HG03575 (cell line): ENCODE results near the gene PCED1A.
"Not testable (repeated sequence)": the region's sequence is repeated elsewhere in the genome, so short reads cannot be mapped to it uniquely, and the experiment has no call there.

Source experiments
- ATAC-seq: cut with Tn5 transposase; IDR thresholded peaks from one replicate; pipeline ENCODE4 v1.9.1; 2021; ENCODE audit not compliant: unreplicated experiment, insufficient number of reproducible peaks, low FRiP score; ENCODE audit errors: extremely low read depth

Gene PCED1A

GRCh38 chr20:2835331-2835796 is 5.1 kb downstream of the PCED1A start:
- ATAC-seq: no peak

DNA sequence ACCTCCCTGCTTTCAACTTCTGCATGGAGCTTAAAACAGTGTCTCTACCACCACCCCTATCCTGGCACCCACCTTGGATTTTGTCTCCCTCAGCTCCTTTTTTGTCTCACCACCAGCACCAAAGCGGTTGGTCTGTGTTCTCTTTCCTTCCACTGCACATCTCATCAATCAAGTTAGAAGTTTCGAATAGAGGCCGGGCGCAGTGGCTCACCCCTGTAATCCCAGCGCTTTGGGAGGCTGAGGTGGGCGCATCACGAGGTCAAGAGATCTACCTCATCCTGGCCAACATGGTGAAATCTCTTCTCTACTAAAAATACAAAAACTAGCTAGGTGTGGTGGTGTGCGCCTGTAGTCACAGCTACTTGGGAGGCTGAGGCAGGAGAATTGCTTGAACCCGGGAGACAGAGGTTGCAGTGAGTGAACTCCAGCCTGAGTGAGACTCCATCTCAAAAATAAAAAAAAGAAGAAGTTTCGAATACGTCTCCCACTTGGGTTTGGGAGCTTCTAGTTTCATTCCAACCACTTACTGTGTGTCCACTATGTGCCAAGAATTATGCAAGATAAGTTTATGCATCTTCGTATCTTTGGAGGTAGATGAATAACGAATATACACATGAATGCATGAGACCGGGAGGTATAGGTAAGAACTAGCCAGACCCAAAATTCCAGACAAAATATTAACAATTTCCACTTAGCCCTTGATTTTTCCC is 5.9 kb downstream of the PCED1A start:
- no peak for ATAC-seq

- ATAC-seq: no peak
These were observed 6.7 kb downstream of the PCED1A start for GRCh38 chr20:2833761-2834160.

DNA sequence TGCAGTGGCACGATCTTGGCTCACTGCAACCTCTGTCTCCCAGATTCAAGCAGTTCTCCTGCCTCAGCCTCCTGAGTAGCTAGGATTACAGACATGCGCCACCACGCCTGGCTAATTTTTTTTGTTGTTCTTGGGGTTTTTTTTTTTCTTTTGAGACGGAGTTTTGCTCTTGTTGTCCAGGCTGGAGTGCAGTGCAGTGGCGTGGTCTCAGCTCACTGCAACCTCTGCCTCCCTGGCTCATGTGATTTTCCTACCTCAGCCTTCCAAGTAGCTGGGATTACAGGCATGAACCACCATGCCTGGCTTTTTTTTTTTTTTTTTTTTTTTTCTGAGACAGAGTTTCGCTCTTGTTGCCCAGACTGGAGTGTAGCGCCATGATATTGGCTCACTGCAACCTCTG is 9.2 kb downstream of the PCED1A start:
- not testable (repeated sequence) for ATAC-seq

- ATAC-seq: no peak
These were observed 11.1 kb downstream of the PCED1A start for GRCh38 chr20:2829376-2829775.

DNA sequence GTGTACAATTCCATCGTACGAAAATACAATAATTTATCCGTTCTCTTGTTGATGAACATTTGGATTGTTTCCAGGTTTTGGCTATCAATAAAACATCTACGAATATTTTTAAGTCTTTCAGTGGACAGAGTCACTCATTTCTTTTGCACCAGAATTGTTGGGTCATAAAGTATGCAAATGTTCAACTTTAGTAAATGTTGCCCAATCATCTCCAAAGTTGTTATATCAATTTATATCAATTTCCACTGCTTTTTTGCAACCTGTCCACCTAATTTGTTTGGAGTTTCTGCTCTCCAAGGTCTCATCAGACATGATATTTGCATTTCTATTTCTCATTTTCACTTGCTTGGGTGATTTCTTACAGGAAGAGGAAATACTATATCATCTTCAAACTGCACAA is 13.8 kb downstream of the PCED1A start:
- no peak for ATAC-seq

DNA sequence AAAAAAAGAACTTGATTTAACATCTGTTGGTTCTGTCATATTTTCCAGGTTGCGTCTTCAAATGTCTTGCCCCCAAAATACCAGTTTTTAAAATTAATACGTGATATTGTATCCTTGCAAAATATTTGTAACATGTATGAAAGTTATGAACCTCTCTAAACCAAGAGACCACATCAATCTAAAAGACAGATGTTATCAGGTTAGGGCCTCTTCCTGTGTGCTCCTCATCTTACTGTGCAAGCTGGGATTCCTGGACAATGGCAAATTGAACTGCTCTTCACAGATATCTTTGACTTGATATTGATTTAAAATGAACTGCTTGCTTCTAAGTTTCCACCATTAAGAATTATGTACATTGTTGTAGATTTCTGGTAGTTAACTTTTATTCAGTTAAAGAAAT is 14.7 kb downstream of the PCED1A start:
- ATAC-seq: no peak

DNA sequence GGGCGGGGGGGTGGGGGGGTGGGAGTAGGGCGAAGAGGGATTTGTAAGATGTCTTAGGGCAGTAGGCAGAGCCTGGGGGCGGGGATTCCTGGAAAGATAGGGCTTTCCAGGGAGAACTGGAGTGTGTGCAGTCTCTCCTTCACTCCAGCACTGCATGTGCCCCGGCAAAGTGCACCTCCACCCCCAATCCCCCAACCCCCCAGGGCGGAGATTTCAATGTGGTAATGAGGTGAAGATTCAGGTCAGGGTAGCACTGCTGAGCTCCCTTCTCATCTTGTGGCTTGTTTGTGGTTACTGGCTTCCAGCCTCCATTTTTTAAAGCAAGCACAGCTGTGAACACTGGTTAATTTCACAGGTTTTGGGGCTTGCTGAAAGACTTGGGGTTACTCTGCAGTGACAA is 18.4 kb downstream of the PCED1A start:
- no peak for ATAC-seq

DNA sequence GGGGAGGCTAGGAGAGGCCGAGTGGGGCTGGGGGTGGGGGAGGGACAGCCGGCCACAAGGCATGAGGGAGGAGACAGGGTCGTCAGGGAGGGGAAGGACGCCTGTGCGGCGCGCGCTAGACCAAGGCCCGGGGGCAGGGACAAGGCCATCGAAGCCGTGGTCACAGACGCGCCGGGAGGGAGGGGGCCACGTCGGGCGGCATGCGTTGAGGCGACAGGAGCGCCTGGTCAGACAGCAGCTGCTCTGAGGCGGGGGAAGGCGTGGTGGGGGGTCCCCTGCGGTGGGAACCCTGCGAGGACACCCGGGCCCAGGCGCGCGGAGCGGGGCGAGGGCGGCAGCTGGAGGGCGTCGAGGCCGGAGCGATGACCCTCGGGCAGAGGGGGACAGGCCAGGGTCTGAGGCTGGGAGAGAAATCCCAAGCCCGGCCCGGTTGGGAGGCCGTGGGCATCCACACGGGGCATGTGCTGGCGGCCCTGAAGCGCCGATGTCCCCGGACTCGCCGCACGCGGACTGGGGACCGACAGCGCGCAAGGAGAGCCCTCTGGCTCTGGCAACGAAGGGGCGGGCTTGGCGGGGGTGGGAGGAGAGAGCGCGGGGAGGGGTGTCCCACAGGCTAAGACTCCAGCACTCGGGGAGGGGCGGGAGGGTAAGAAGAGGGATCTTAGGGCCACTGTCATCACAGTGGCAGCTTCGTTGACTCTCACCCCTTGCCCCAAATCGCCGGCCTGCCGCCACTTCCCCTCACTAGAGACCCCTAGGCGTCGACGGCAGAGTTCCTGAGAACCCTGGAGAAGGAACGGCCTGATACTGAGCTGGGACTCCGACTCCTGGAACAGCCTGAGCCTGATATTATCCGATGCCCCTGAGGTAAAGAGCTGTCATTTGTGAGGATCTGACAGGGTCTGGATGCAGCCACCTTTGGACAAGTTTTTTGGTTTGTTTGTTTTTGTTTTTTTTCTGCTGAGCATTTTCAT is 19.3 kb downstream of the PCED1A start:
- ATAC-seq: no peak

DNA sequence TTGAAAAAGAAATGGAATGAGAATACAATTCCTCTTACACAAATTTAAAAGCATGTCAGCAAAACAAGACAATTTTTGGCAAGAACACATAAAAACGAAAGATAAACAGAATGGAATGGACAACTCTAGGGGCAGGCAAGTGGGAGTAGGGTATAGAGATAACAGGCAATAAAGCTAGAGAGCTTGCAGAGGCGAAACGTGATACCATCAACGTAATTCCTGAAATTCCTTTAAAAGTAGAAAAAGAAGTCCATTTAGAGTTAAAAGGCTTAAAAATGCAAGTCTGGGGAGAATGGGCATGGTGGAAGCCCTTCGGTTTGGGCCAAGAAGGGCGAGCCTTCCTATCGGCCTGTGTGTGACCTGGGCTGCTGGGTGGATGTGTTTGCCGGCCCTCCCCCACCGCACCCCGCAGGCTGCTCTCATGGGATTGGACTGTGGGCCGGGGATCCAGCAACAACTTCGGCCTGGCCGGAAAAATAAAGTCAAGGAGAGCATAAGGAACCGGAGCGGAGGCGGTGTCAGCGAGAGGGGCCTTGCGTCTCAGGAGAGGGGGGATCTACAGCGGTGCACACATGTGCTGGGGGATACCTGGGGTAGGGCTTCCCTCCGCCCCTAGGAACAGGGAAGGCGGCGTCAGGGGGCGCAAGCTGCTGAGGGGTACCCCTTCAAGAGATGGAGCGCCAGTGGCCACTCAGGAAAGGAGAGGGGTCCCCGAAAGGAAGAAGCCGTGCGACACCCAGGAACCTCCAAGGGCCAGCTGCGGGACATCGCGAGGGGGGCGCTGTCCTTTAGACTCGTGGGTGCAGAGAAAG is 20.2 kb downstream of the PCED1A start:
- ATAC-seq: no peak

GRCh38 chr20:2817891-2818595 is 22.4 kb downstream of the PCED1A start:
- ATAC-seq: no peak

GRCh38 chr20:2817341-2817726 is 23.1 kb downstream of the PCED1A start:
- ATAC-seq: no peak

DNA sequence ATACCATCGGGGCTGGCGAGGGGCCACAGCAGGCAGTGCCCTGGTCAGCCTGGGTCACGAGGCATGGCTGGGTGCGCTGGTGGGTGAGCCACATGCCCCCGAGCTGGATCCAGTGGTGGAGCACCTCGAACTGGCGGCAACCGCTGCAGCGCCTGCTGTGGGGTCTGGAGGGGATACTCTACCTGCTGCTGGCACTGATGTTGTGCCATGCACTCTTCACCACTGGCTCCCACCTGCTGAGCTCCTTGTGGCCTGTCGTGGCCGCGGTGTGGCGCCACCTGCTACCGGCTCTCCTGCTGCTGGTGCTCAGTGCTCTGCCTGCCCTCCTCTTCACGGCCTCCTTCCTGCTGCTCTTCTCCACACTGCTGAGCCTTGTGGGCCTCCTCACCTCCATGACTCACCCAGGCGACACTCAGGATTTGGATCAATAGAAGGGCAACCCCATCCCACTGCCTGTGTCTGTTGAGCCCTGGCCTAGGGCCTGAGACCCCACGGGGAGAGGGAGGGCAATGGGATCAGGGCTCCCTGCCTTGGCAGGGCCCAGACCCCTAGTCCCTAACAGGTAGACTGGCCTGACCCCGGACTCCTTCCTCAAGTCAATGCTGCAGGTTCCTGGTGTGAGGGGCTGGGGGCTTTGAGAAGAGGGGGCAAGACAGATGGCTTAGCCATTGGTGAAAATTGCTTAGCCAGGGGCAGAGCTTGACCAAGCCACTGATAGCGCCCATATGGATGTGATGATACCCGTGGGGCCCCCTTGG is 23.7 kb downstream of the PCED1A start:
- no peak for ATAC-seq

DNA sequence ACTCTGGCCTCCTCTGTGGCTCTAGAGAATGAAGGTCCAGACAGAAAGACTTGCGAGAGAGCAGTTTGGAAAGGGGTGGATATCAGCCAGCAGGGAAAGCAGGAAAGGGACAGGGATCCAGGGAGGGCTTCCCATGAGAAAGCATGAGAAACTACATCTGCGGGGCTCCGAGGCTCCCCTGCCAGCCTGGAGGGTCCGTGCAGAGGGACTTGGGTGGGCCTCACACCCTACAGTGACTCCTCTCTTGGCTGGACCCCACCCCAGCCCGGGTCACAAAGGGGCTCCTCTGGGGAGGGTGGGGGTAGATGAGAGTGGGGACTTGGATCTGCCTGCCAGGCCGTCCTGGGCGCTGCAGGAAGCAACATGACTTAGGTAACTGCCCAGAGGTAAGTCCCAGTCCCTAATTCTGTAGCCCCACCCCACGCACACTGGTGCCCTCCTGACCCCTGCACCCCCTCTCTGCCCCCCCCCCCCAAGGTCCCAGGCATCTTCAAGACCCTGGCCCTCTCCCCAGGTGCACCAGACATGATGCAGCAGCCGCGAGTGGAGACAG is 24.3 kb downstream of the PCED1A start, which contains the start of gene TMEM239:
Gene TMEM239, plus strand, starts transcription at position 335 of the 553 bp plus-strand sequence. Its CDS starts 191 bp downstream, at position 526.
- no peak for ATAC-seq

- no peak for ATAC-seq
These were observed 25.1 kb downstream of the PCED1A start for GRCh38 chr20:2815242-2815900.

- no peak for ATAC-seq
These were observed 25.8 kb downstream of the PCED1A start, which contains the start of gene C20orf141 for GRCh38 chr20:2814587-2815051. Gene C20orf141, plus strand, starts transcription at chr20:2814987. Its CDS starts 198 bp downstream, at chr20:2815185.

DNA sequence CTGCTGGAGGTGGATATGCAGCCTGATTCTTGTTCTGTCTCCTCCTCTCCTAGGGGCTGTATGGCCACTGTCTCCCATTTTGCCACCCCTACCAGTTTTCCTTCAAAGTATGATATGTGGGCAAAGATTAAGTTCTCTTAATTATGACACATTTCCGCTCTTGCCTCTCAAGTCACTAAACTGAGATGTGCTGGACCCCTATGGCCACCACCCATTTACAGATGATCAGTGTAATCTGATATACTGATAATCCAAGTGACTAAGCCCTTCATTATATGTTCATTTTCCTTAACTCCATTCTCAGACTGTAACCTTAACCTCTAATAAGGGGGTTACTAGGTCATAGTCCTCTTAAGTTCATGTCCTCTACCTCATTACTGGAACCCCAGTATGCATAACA is 26.4 kb downstream of the PCED1A start:
- no peak for ATAC-seq
